SH-SY5Y (cell line): ENCODE results near the gene NUP62CL.

ENCODE experiments used
- GATA2 ChIP-seq: IDR thresholded peaks from 2 replicates; pipeline ENCODE4 v1.6.1; 2011; ENCODE audit warnings: mild to moderate bottlenecking, low read depth, low read length
- GATA3 ChIP-seq: IDR thresholded peaks from 2 replicates; pipeline ENCODE4 v1.6.1; 2011; ENCODE audit warnings: low read depth, mild to moderate bottlenecking, low read length, moderate library complexity

DNA sequence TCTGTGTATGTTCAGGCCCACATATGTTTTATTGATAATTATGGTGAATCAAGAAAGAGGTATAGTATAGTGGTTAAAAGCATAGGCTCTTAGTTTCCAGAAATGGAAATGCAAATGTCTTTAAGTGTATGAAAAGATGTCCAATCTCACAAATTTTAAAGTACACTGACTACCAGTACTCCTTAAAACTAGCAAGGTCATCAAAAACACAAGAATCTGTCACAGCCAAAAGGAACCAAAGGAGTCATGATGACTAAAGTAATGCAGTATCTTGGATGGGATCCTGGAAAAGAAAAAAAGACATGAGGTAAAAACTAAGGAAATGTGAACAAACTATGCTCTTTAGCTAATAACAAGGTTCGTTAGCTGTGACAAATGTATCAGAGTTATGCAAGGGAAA, 87.0 kb downstream of the NUP62CL start:
- no peak for TF ChIP-seq GATA3
- no peak for TF ChIP-seq GATA2
